Mucosa of descending colon (tissue), 3 donors: ENCODE data around the gene PI4KA. TPM values are rescaled to one million over a fixed set of nuclear protein-coding genes. Genes with fewer than 3 reads are reported as not detected.

Experiments
- ATAC-seq: fragments of 200-7000 bp; cut with Tn5 transposase; one replicate; pipeline ENCODE4 v1.9.1; 2020; ENCODE audit warnings: mild to moderate bottlenecking, moderate library complexity
- DNase-seq, 3 donors: peaks; one replicate each; pipeline ENCODE4 v3.0.0-alpha.2; 2020
- H3K36me3 ChIP-seq: fragments of 200-600 bp; one replicate; pipeline ENCODE4 v1.8.0; 2021; ENCODE audit warnings: low read depth, mild to moderate bottlenecking
- H3K4me1 ChIP-seq: fragments of 200-600 bp; one replicate; pipeline ENCODE4 v1.8.0; 2021; ENCODE audit warnings: low read depth, mild to moderate bottlenecking
- H3K4me3 ChIP-seq: fragments of 200-600 bp; one replicate; pipeline ENCODE4 v1.8.0; 2021; ENCODE audit warnings: mild to moderate bottlenecking
- H3K9me3 ChIP-seq: fragments of 200-600 bp; one replicate; pipeline ENCODE4 v1.8.0; 2021; ENCODE audit warnings: mild to moderate bottlenecking
- intact Hi-C, 2 donors: fragments of 100-400 bp; cut with DNase I in 1 of 2; cut with micrococcal nuclease in 1 of 2; formaldehyde crosslinking; loops; one replicate each; pipeline versions ENCODE4 v1.11.0 to v1.11.1; 2022; cut with DNase I, micrococcal nuclease
- total RNA-seq, 3 donors: library from RNA; stranded (reverse); fragmentation: NEBNext Ultra II Directional in 2 of 3; extraction: Animal tissue kit (Norgen Biotek cat#: 25700) in 2 of 3; gene quantifications; one replicate each; pipeline versions ENCODE4 v1.2.1 to v1.2.4, GENCODE V29; 2021 to 2023
- TF ChIP-seq, protein P1 (sequence below): fragments of 200-600 bp; IDR thresholded peaks from one replicate; pipeline ENCODE4 v1.8.0; 2022; ENCODE audit warnings: antibody characterized with exemption, mild to moderate bottlenecking
- donor health status: DM: no; HTN: no; CAD: no; lungs with moderate emphysema.
- donor health status: DM: no; HTN: no; CAD: no.
- donor health status: DM: no; HTN: yes; CAD: no.

PI4KA gene
- total RNA-seq, 3 donors from 2014 or later: 77.7 to 130 (median 95.0) TPM

DNA sequence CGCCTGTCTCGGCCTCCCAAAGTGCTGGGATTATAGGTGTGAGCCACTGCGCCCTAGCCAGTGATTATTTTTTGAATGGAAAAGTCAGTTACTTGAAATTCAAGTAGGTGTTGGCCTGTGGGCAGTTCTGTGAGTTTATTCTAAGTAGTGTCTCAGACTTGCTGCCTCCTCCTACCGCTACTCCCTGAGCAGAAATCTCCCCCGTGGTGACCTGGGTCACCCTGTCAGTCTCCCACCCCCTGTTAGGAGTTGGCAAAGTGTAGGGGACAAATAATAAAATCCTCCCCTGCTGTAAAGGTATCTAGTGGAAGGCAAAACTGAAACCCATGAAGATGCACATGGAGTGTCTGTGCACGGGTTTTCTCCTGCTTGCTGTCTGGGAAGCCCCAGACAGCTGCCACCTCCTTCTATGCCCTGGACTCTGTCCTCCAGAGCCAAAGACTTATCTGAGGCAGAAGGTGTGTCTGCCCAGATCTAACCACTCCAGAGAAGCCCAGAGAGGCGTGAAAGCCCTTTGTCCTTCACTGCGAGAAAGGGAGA lies 26.5 kb upstream of the PI4KA start:
- H3K36me3 ChIP-seq: no peaks in the 10 kb centered on the region
- DNase-seq: no peak
- no peaks in the 10 kb centered on the region for H3K9me3 ChIP-seq
- intact Hi-C loops: no loop called here
- no peak overlapping the region for H3K4me3 ChIP-seq
- ATAC-seq: no peak
- peaks cover 14% of the 10 kb centered on the region for H3K4me1 ChIP-seq
- TF ChIP-seq, protein P1, sequence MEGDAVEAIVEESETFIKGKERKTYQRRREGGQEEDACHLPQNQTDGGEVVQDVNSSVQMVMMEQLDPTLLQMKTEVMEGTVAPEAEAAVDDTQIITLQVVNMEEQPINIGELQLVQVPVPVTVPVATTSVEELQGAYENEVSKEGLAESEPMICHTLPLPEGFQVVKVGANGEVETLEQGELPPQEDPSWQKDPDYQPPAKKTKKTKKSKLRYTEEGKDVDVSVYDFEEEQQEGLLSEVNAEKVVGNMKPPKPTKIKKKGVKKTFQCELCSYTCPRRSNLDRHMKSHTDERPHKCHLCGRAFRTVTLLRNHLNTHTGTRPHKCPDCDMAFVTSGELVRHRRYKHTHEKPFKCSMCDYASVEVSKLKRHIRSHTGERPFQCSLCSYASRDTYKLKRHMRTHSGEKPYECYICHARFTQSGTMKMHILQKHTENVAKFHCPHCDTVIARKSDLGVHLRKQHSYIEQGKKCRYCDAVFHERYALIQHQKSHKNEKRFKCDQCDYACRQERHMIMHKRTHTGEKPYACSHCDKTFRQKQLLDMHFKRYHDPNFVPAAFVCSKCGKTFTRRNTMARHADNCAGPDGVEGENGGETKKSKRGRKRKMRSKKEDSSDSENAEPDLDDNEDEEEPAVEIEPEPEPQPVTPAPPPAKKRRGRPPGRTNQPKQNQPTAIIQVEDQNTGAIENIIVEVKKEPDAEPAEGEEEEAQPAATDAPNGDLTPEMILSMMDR: no peak

DNA sequence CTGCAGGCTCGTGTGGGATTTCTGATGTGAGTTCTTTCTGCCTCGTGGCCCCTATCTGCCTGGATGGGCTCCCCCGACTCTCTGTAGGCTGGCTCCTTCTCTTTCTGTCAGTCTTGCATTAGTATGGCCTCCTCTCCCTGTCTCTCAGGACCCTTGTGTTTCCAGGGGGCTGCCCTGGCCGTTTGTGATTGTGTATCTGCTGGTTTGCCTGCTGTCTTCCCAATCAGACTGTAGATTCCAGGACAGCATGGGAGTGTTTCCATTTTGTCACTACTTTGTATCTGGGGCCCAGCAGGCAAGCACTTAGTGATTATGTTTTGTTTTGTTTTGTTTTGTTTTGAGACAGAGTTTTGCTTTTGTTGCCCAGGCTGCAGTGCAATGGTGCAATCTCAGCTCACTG lies 25.8 kb upstream of the PI4KA start:
- no peak for ATAC-seq
- no peaks in the 10 kb centered on the region for H3K36me3 ChIP-seq
- TF ChIP-seq, protein P1: no peak
- no peaks in the 10 kb centered on the region for H3K9me3 ChIP-seq
- no peak overlapping the region for H3K4me3 ChIP-seq
- intact Hi-C loops: no loop called here
- peaks cover 14% of the 10 kb centered on the region for H3K4me1 ChIP-seq
- peak in 1 of 3 donors; percentile 11 for DNase-seq

DNA sequence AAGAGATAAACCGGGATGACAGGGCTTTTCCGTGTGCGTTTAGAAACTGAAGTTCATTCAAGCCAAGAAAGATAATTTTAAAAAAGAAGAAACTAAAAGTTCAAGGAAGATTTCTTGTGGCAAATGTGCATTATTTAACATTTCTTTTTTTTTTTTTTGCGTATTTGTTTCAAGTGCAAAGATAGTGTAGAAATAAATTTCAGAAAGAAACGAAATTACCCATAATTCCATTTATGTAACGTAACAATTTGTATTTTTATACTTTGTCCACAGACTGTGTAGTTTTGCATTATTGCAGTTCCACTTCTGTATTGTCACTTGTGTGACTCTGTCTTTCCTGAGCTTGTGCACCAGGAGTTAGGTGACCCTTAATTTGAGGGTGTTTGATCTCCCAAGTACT lies 24.2 kb upstream of the PI4KA start:
- no peak for ATAC-seq
- Histone ChIP-seq H3K4me1 (peaks cover 14% of the 10 kb centered on the region), H3K4me3 (no peak overlapping the region), H3K9me3 (no peaks in the 10 kb centered on the region), H3K36me3 (no peaks in the 10 kb centered on the region)
- intact Hi-C loops: no loop called here
- TF ChIP-seq, protein P1: no peak
- DNase-seq: no peak

DNA sequence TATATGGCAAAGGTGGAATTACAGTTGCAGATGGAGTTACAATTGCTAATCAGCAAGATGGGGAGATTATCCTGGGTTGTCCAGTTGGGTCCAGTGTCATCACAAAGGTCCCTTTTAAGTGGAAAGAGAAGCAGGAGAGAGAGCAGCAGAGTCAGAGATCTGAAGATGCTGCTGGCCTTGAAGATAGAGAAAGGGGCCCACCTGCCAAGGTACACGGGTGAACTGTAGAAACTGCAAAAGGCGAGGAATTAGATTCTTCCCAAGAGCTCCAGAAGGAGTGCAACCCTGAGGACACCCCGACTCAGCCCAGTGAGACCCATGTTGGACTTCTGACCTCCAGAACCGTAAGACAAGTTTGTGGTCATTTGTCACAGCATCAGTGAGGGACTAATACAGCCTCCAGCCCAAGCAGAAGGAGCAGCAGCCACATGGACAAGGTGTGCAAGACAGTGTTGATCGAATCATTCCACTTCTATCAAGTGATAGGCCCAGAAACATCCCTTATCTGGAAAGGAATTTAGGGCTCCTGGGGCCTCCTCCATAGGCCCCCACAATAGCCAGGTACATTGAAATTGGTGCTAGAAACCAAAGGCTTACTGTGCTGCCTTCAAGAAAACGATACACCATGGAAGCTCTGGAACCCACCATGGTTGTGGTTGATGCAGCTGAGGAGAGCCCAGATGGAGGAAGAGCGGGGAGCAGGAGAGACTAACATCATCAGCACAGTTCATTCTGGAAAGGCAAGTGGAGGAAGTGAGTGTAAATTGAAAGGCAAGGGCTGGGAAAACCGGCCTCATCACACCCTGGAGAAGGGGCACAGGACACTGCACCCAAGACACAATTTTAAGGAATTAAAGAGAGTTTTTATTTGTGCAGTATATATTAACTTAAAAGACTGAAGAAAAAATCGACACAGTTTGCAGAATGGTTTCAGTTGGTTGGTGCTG lies 23.5 kb upstream of the PI4KA start:
- DNase-seq (peak in 1 of 3 donors; percentile 3), ATAC-seq (no peak)
- no peaks in the 10 kb centered on the region for H3K9me3 ChIP-seq
- intact Hi-C loops: no loop called here
- TF ChIP-seq, protein P1: no peak
- no peak overlapping the region for H3K4me3 ChIP-seq
- peaks cover 14% of the 10 kb centered on the region for H3K4me1 ChIP-seq
- no peaks in the 10 kb centered on the region for H3K36me3 ChIP-seq

DNA sequence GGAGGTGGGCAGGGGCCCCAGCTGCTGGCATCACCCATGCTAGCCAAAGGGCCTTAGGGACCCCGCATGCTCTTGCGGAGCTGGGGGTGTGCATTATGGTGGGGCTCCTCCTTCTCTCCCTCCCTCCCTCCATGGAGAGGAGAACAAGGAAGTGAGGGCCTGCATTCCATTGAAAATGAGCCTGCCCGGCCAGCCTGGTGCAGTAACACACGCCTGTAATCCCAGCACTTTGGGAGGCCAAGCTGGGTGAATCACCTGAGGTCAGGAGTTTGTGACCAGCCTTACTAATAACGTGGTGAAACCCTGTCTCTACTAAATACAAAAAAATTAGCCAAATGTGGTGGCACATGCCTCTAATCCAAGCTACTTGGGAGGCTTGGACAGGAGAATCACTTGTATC lies 22.6 kb upstream of the PI4KA start:
- Histone ChIP-seq H3K9me3 (no peaks in the 10 kb centered on the region), H3K4me1 (peaks cover 11% of the 10 kb centered on the region), H3K36me3 (no peaks in the 10 kb centered on the region), H3K4me3 (no peak overlapping the region)
- TF ChIP-seq, protein P1: no peak
- intact Hi-C loops: no loop called here
- DNase-seq (peak in 1 of 3 donors; percentile 28), ATAC-seq (no peak)
